H9 (cell line): ENCODE measurements around the gene ALG9. TPM values are rescaled to one million over a fixed set of nuclear protein-coding genes. Genes with fewer than 3 reads are reported as not detected.
A peak's percentile ranks its signal among the peaks of the same experiment; 100 is the strongest.

ENCODE experiments used
- DNase-seq: peaks from one replicate; pipeline ENCODE4 v3.0.0-alpha.2; 2017
- H2AFZ ChIP-seq: one replicate; pipeline ENCODE4 v1.6.1; 2013; ENCODE audit warnings: mild to moderate bottlenecking, low read length, control low read depth, moderate library complexity
- H2AK5ac ChIP-seq: 2 replicates; pipeline ENCODE4 v1.6.1; 2013; ENCODE audit warnings: low read length, control low read depth, mixed read lengths; ENCODE audit not compliant: insufficient read length
- H2BK120ac ChIP-seq: one replicate; pipeline ENCODE4 v1.6.1; 2013; ENCODE audit warnings: low read depth, mild to moderate bottlenecking, low read length, control low read depth, inconsistent platforms; ENCODE audit not compliant: poor library complexity, severe bottlenecking
- H2BK12ac ChIP-seq: 2 replicates; pipeline ENCODE4 v1.6.1; 2013; ENCODE audit warnings: low read length, control low read depth, mixed read lengths, low read depth; ENCODE audit not compliant: insufficient read length
- H2BK15ac ChIP-seq: 2 replicates; pipeline ENCODE4 v1.6.1; 2013; ENCODE audit warnings: low read depth, low read length, control low read depth
- H2BK20ac ChIP-seq: one replicate; pipeline ENCODE4 v1.6.1; 2013; ENCODE audit warnings: low read depth, mild to moderate bottlenecking, low read length, control low read depth, inconsistent platforms; ENCODE audit not compliant: poor library complexity, severe bottlenecking
- H2BK5ac ChIP-seq: 2 replicates; pipeline ENCODE4 v1.6.1; 2013; ENCODE audit warnings: low read length, control low read depth, mixed read lengths; ENCODE audit not compliant: insufficient read length
- H3K14ac ChIP-seq: 2 replicates; pipeline ENCODE4 v1.6.1; 2013; ENCODE audit warnings: low read length, control low read depth; ENCODE audit not compliant: insufficient read depth
- H3K18ac ChIP-seq: 2 replicates; pipeline ENCODE4 v1.6.1; 2013; ENCODE audit warnings: low read depth, mild to moderate bottlenecking, mixed read lengths, low read length, control low read depth; ENCODE audit not compliant: insufficient read length
- H3K23ac ChIP-seq: 2 replicates; pipeline ENCODE4 v1.6.1; 2013; ENCODE audit warnings: low read length, control low read depth, mixed read lengths, low read depth; ENCODE audit not compliant: insufficient read length
- H3K23me2 ChIP-seq: 2 replicates; pipeline ENCODE4 v1.6.1; 2013; ENCODE audit warnings: low read depth, mild to moderate bottlenecking, mixed read lengths, low read length, control low read depth; ENCODE audit not compliant: insufficient read length, poor library complexity, severe bottlenecking
- H3K27ac ChIP-seq: 2 replicates; pipeline ENCODE4 v1.5.1; 2013; ENCODE audit warnings: low read length, control low read depth, mixed read lengths, low read depth; ENCODE audit not compliant: insufficient read length
- H3K27me3 ChIP-seq: 2 replicates; pipeline ENCODE4 v1.6.1; 2013; ENCODE audit warnings: low read length, control low read depth, inconsistent platforms; ENCODE audit not compliant: insufficient read depth
- H3K4ac ChIP-seq: 2 replicates; pipeline ENCODE4 v1.6.1; 2013; ENCODE audit warnings: low read depth, mild to moderate bottlenecking, control low read depth, inconsistent platforms, low read length, moderate library complexity
- H3K4me1 ChIP-seq: 2 replicates; pipeline ENCODE4 v1.6.1; 2013; ENCODE audit warnings: low read length, control low read depth, inconsistent platforms; ENCODE audit not compliant: insufficient read depth
- H3K4me2 ChIP-seq: 2 replicates; pipeline ENCODE4 v1.6.1; 2013; ENCODE audit warnings: low read length, control low read depth, mixed read lengths; ENCODE audit not compliant: insufficient read length, insufficient read depth
- H3K56ac ChIP-seq: 2 replicates; pipeline ENCODE4 v1.6.1; 2013; ENCODE audit warnings: low read depth, mild to moderate bottlenecking, mixed read lengths, low read length, control low read depth; ENCODE audit not compliant: insufficient read length
- H3K79me1 ChIP-seq: 2 replicates; pipeline ENCODE4 v1.6.1; 2013; ENCODE audit warnings: low read depth, mild to moderate bottlenecking, moderate library complexity, low read length, control low read depth, inconsistent platforms; ENCODE audit not compliant: insufficient read depth, poor library complexity, severe bottlenecking
- H3K79me2 ChIP-seq: 2 replicates; pipeline ENCODE4 v1.6.1; 2013; ENCODE audit warnings: low read length, control low read depth, inconsistent platforms; ENCODE audit not compliant: insufficient read depth
- H3K9ac ChIP-seq: 2 replicates; pipeline ENCODE4 v1.6.1; 2013; ENCODE audit warnings: low read length, control low read depth, mixed read lengths; ENCODE audit not compliant: insufficient read length; ENCODE audit errors: extremely low read depth
- H3K9me3 ChIP-seq: one replicate; pipeline ENCODE4 v1.6.1; 2013; ENCODE audit warnings: low read depth, low read length, inconsistent platforms; ENCODE audit not compliant: control insufficient read depth
- H3T11ph ChIP-seq: one replicate; pipeline ENCODE4 v1.6.1; 2013; ENCODE audit warnings: mild to moderate bottlenecking, low read length, control low read depth, inconsistent platforms
- H4K20me1 ChIP-seq: one replicate; pipeline ENCODE4 v1.6.1; 2013; ENCODE audit not compliant: control insufficient read depth, insufficient read length, insufficient read depth
- H4K5ac ChIP-seq: 2 replicates; pipeline ENCODE4 v1.6.1; 2013; ENCODE audit warnings: low read depth, mild to moderate bottlenecking, mixed read lengths, low read length, control low read depth; ENCODE audit not compliant: insufficient read length
- H4K8ac ChIP-seq: replicated peaks from 2 replicates; pipeline ENCODE4 v1.6.1; 2013; ENCODE audit warnings: low read length, control low read depth, mixed read lengths, low read depth; ENCODE audit not compliant: insufficient read length
- H4K91ac ChIP-seq: 2 replicates; pipeline ENCODE4 v1.6.1; 2013; ENCODE audit warnings: low read depth, mild to moderate bottlenecking, moderate library complexity, mixed read lengths, low read length, control low read depth; ENCODE audit not compliant: insufficient read length
- H3K27ac Mint-ChIP-seq, 3 experiments: 2 replicates in 2 of 3; 3 replicates in 1 of 3; pipeline ENCODE4 v1.8.0; 2020 to 2021; ENCODE audit warnings: mixed read lengths in 3 of 3, mild to moderate bottlenecking in 1 of 3, moderate library complexity in 1 of 3
- H3K27me3 Mint-ChIP-seq: 2 replicates; pipeline ENCODE4 v1.8.0; 2021; ENCODE audit warnings: low read depth, mild to moderate bottlenecking, moderate library complexity, mixed read lengths
- H3K36me3 Mint-ChIP-seq, 3 experiments: 2 replicates in 2 of 3; 3 replicates in 1 of 3; pipeline ENCODE4 v1.8.0; 2020 to 2021; ENCODE audit warnings: low read depth in 3 of 3, mixed read lengths in 3 of 3; ENCODE audit not compliant: insufficient read depth in 1 of 3
- H3K4me1 Mint-ChIP-seq, 2 experiments: 2 replicates each; pipeline ENCODE4 v1.8.0; 2020; ENCODE audit warnings: mixed read lengths in 2 of 2
- H3K4me3 Mint-ChIP-seq, 2 experiments: 2 replicates in 1 of 2; 3 replicates in 1 of 2; pipeline ENCODE4 v1.8.0; 2020 to 2021; ENCODE audit warnings: mild to moderate bottlenecking in 2 of 2, mixed read lengths in 2 of 2, moderate library complexity in 1 of 2
- H3K9me3 Mint-ChIP-seq, 2 experiments: 2 replicates in 1 of 2; 3 replicates in 1 of 2; pipeline ENCODE4 v1.8.0; 2020; ENCODE audit warnings: mild to moderate bottlenecking in 2 of 2, mixed read lengths in 2 of 2, moderate library complexity in 1 of 2
- WGBS: extraction: QIAGEN DNeasy Blood & Tissue Kit; methylation state at CpG from one replicate; pipeline ENCODE4 v1.1.7; 2013; ENCODE audit warnings: missing lambda C conversion rate, low lambda C conversion rate, mixed read lengths; ENCODE audit not compliant: insufficient read length; ENCODE audit errors: extremely low coverage; 5-methylcytosine and 5-hydroxymethylcytosine counted together
- total RNA-seq: library from RNA; stranded (reverse); gene quantifications from 2 replicates; pipeline ENCODE4 v1.2.1, GENCODE V29; 2021
- TF ChIP-seq, protein P1 (sequence below): fragments of 200-600 bp; sonication (generic); conservative IDR thresholded peaks from 3 replicates; pipeline ENCODE4 v1.8.0; 2021; ENCODE audit warnings: antibody characterized with exemption, mild to moderate bottlenecking

Gene ALG9
- total RNA-seq, 1 experiment from 2014 or later = 26.0 TPM

DNA sequence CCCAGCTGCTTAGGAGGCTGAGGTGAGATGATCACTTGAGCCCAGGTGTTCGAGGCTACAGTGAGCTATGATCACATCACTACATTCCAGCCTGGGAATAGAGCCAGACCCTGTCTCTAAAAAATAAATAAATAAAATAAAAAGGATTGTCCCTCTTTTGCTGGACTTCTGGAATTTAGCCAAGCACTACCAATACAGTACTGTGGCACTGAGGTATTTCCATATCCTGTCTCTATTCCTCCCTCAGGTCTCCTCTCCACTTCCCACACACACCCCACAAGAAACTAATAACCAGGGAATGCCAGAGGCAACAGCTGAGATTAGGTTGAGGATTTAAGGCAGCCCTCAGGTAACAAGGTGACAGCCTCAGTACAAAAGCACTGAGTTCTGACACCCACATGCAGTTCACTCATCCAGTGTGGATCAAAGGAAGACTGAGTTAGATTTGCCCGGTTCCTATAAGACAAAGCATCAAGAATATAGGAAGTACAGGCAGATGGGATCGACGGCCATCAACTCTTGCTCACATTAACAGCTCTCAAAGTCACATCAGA, 100.7 kb downstream of the ALG9 start:
- Histone ChIP-seq H2AK5ac (no peak overlapping the region), H2AFZ (no peak overlapping the region), H3K9me3 (no peaks in the 10 kb centered on the region), H3K14ac (no peak overlapping the region), H3K4me1 (peaks cover 6% of the 10 kb centered on the region; the same call in 1 of the 2 replicates), H2BK20ac (no peak overlapping the region), H4K5ac (no peak overlapping the region), H3K27me3 (no peaks in the 10 kb centered on the region), H3K79me2 (no peaks in the 10 kb centered on the region), H3K9ac (no peak overlapping the region), H4K20me1 (no peaks in the 10 kb centered on the region), H3T11ph (no peak overlapping the region), H2BK15ac (no peak overlapping the region), H3K79me1 (no peaks in the 10 kb centered on the region), H4K91ac (no peak overlapping the region), H3K23ac (no peak overlapping the region), H3K23me2 (peaks cover 8% of the 10 kb centered on the region), H2BK120ac (no peak overlapping the region), H3K4ac (no peak overlapping the region), H3K18ac (no peak overlapping the region), H2BK5ac (no peak overlapping the region), H3K4me2 (no peak overlapping the region), H3K56ac (no peak overlapping the region), H3K27ac (no peak overlapping the region), H4K8ac (no peak overlapping the region), H2BK12ac (no peak overlapping the region)
- Mint-ChIP-seq H3K9me3 (no peaks in the 10 kb centered on the region), H3K4me3 (no peak overlapping the region; a peak in 1 of 5 replicates), H3K36me3 (no peaks in the 10 kb centered on the region; a peak in 1 of 7 replicates), H3K4me1 (peaks cover 27 to 32% of the 10 kb centered on the region in 2 experiments), H3K27ac (peak overlapping the region in 2 of 3 experiments; percentile 18 to 46; a peak in 2 of 7 replicates), H3K27me3 (no peaks in the 10 kb centered on the region)
- TF ChIP-seq, protein P1, sequence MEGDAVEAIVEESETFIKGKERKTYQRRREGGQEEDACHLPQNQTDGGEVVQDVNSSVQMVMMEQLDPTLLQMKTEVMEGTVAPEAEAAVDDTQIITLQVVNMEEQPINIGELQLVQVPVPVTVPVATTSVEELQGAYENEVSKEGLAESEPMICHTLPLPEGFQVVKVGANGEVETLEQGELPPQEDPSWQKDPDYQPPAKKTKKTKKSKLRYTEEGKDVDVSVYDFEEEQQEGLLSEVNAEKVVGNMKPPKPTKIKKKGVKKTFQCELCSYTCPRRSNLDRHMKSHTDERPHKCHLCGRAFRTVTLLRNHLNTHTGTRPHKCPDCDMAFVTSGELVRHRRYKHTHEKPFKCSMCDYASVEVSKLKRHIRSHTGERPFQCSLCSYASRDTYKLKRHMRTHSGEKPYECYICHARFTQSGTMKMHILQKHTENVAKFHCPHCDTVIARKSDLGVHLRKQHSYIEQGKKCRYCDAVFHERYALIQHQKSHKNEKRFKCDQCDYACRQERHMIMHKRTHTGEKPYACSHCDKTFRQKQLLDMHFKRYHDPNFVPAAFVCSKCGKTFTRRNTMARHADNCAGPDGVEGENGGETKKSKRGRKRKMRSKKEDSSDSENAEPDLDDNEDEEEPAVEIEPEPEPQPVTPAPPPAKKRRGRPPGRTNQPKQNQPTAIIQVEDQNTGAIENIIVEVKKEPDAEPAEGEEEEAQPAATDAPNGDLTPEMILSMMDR = no peak
- WGBS = no CpG with 5 or more reads among the region's 4 CpGs
- no peak for DNase-seq
